Muscle layer of duodenum (tissue), 2 donors: ENCODE results near the gene FHL3.
"Not testable (repeated sequence)": the region's sequence is repeated elsewhere in the genome, so short reads cannot be mapped to it uniquely, and the experiment has no call there.

ENCODE experiments used
- H3K27ac ChIP-seq: one replicate; pipeline ENCODE4 v1.7.0; 2013; ENCODE audit warnings: mild to moderate bottlenecking, low read length
- H3K27me3 ChIP-seq: one replicate; pipeline ENCODE4 v1.7.0; 2013; ENCODE audit warnings: low read depth, mild to moderate bottlenecking, control low read depth, low read length
- H3K36me3 ChIP-seq, 2 donors: one replicate each; pipeline ENCODE4 v1.7.0; 2013; ENCODE audit warnings: low read length in 2 of 2, control low read depth in 1 of 2, mild to moderate bottlenecking in 1 of 2; ENCODE audit not compliant: insufficient read depth in 2 of 2, control insufficient read depth in 1 of 2
- H3K4me1 ChIP-seq, 2 donors: one replicate each; pipeline ENCODE4 v1.7.0; 2013; ENCODE audit warnings: low read length in 2 of 2, mild to moderate bottlenecking in 2 of 2, control low read depth in 1 of 2, moderate library complexity in 1 of 2; ENCODE audit not compliant: insufficient read depth in 2 of 2, control insufficient read depth in 1 of 2
- H3K4me3 ChIP-seq, 2 donors: one replicate each; pipeline ENCODE4 v1.7.0; 2013; ENCODE audit warnings: low read length in 2 of 2, low read depth in 1 of 2, mild to moderate bottlenecking in 1 of 2
- H3K9me3 ChIP-seq, 2 donors: one replicate each; pipeline ENCODE4 v1.7.0; 2013; ENCODE audit warnings: low read length in 2 of 2, control low read depth in 1 of 2, mild to moderate bottlenecking in 1 of 2; ENCODE audit not compliant: control insufficient read depth in 1 of 2
- donor health status: healthy.

The FHL3 gene

DNA sequence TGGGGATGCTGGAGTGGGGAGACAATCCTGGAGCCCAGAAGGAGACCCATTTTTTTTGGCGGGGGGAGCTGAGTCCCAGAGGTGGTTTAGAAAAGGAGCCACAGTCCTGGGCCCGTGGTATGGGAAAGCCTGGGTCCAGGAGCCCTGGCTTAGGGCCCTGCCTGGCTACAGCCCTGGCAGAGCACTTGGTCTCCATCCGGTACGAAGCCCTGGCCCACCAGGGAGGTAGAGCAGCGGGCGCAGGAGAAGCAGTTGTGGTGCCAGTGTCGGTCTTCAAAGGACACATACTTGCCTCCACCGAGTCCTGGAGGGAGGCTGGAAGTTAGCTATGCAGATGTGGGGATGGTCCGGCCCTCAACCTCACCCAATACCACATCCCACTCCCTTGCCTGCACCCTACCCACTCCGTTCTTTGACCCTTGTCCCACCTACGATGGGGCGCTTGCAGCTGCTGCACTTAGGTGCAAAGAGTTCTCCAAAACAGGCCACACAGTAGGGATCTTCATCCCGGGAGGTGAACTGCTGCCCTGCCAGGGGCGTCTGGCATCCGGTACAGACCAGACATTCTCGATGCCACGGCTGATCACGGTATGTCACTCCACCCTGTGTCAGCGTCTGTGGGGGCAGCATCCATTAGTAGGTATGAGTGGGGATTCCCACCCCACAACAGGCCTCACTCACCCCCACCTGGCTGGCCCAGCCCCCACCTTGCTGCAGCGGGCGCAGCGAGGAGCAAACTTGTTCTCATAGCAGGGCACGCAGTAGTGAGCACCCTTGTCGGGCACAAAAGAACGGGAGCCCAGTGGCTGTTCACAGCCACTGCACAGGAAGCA, 7.8 kb downstream of the FHL3 start:
- Histone ChIP-seq H3K36me3 (peaks cover 16 to 28% of the 10 kb centered on the region in 2 donors), H3K4me1 (peaks cover 34 to 60% of the 10 kb centered on the region in 2 donors), H3K4me3 (peak overlapping the region in 1 of 2 donors; percentile 65), H3K9me3 (no peaks in the 10 kb centered on the region), H3K27me3 (no peaks in the 10 kb centered on the region), H3K27ac (peak overlapping the region; percentile 83)

GRCh38 chr1:37995751-37996345, 9.5 kb downstream of the FHL3 start:
- peaks cover 16 to 25% of the 10 kb centered on the region in 2 donors for H3K36me3 ChIP-seq
- no peaks in the 10 kb centered on the region for H3K9me3 ChIP-seq
- peak overlapping the region; percentile 83 for H3K27ac ChIP-seq
- H3K27me3 ChIP-seq: no peaks in the 10 kb centered on the region
- peak overlapping the region; percentile 38 to 65 for H3K4me3 ChIP-seq
- peaks cover 27 to 51% of the 10 kb centered on the region in 2 donors for H3K4me1 ChIP-seq

DNA sequence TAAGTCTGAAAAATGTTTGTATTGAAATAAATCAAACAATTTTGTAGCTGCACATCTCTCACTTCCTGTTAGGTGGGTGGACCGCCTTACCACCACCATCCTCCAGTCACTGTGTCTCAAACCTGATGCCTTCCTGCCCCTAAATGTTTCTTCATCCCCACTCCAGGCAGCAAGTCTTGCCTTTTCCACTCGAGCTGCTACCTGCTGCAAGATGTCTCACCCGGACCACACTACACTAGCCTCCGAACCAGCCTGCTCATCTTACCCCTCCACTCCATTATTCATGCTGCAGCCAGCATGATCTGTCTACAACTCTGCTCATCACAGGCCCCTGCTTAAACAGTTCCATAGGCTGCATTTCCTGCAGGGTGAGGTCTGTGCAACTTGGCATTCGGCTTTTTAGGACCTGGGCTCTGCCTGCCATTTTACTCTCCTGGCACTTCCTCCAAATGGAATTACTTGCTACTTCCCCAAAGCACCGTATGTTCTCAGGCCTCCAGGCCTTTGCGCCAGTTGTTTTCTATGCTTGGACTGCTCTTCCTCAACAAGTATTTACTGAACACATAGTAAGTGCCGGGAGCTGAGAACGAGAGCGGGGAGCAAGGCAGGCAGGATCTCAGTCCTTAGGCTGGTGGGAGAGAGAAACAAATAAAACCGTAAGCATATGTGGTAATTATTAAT, 10.3 kb downstream of the FHL3 start:
- Histone ChIP-seq H3K27ac (peak overlapping the region; percentile 83), H3K9me3 (no peaks in the 10 kb centered on the region), H3K36me3 (peaks cover 16 to 21% of the 10 kb centered on the region in 2 donors), H3K4me1 (peaks cover 18 to 43% of the 10 kb centered on the region in 2 donors), H3K27me3 (no peaks in the 10 kb centered on the region), H3K4me3 (peak overlapping the region in 1 of 2 donors; percentile 38)

GRCh38 chr1:37989361-37989930, 15.9 kb downstream of the FHL3 start:
- Histone ChIP-seq H3K4me3 (peak overlapping the region; percentile 87 to 93), H3K9me3 (no peaks in the 10 kb centered on the region), H3K27ac (peak overlapping the region; percentile 80), H3K27me3 (no peaks in the 10 kb centered on the region), H3K4me1 (peaks cover 0 to 20% of the 10 kb centered on the region in 2 donors), H3K36me3 (peaks cover 21 to 32% of the 10 kb centered on the region in 2 donors)

- Histone ChIP-seq H3K27ac (no peak overlapping the region), H3K4me3 (no peak overlapping the region), H3K36me3 (peaks cover 31 to 45% of the 10 kb centered on the region in 2 donors), H3K9me3 (no peaks in the 10 kb centered on the region), H3K4me1 (peaks cover 0 to 20% of the 10 kb centered on the region in 2 donors), H3K27me3 (no peaks in the 10 kb centered on the region)
These were observed 17.6 kb downstream of the FHL3 start for GRCh38 chr1:37987679-37988078.

DNA sequence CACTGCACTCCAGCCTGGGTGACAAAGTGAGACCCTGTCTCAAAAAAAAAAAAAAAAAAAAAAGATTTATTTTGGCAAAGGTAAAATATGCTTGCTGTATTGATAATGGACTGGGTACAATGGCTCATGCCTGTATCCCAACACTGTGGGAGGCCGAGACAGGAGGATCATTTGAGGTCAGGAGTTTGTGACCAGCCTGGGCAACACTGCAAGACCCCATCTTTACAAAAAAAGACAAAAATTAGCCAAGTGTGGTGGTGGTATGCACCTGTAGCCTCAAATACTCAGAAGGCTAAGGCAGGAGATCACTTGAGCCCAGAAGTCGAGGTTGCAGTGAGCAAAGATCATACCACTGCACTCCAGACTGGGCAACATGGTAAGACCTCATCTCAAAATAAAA, 21.8 kb downstream of the FHL3 start:
- peaks cover 62 to 84% of the 10 kb centered on the region in 2 donors for H3K36me3 ChIP-seq
- H3K27me3 ChIP-seq: no peaks in the 10 kb centered on the region

DNA sequence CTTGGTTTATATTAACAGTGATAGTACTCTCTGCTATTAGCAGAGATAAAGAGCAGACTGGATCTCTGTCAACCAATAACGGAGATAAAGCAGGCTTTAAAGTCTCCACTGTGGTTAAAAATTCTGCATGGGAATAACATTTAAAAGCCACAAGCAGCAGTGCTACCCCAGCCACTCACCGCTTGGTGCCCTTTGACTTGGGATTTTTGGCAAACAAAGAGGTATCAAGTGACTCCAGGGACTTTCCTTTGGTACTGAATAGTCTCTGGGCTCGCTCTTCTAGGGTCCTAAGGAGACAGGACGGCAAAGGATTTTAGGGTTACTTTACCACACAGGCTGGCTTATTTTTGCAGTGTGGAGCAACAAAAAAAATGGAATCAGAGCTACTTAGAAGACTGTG, 26.8 kb downstream of the FHL3 start:
- H3K27me3 ChIP-seq: no peaks in the 10 kb centered on the region
- no peaks in the 10 kb centered on the region for H3K4me1 ChIP-seq
- H3K9me3 ChIP-seq: no peaks in the 10 kb centered on the region
- H3K36me3 ChIP-seq: peaks cover 51 to 81% of the 10 kb centered on the region in 2 donors
- no peak overlapping the region for H3K27ac ChIP-seq
- H3K4me3 ChIP-seq: no peak overlapping the region

More for the DNA sequence above, 21.8 kb downstream of the FHL3 start:
- Histone ChIP-seq H3K9me3 (no peaks in the 10 kb centered on the region), H3K4me1 (peaks cover 0 to 11% of the 10 kb centered on the region in 2 donors), H3K27ac (no peak overlapping the region), H3K4me3 (no peak overlapping the region)

DNA sequence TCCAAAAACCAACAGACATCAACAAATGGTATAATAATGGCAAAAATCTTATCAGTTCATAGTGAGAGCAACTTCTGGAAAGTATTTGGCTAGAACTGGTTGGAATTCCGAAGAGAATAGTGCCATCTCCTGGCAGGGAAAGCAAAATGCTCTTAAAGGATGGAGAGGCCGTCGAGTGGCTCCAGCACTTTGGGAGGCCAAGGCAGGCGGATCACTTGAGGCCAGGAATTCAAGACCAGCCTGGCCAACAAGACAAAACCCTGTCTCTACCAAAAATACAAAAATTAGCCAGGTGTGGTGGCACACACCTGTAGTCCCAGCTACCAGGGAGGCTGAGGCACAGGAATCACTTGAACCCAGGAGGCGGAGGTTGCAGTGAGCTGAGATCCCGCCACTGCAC, 30.2 kb downstream of the FHL3 start:
- H3K27ac ChIP-seq, H3K27me3 ChIP-seq, H3K9me3 ChIP-seq, H3K4me1 ChIP-seq, H3K4me3 ChIP-seq: not testable (repeated sequence)
- peaks cover 34 to 53% of the 10 kb centered on the region in 2 donors for H3K36me3 ChIP-seq

DNA sequence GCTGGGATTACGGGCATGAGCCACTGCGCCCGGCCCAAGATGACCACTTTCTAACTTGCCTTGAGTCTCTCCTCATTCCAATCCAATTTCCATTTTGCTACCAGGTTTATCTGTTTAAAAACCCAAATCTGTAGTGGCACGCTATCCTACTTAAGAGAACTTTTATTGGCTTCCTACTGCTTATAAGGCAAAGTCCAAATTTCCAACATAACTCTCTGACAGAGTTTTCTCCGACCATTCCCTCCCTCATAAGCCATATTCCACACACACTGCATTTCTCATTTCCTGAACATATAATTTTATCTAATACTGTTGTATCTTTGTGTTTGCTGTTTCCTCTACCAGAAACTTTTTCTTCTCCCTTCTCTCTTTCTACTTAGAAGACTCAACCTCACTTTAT, 30.7 kb downstream of the FHL3 start:
- Histone ChIP-seq H3K27me3 (no peaks in the 10 kb centered on the region), H3K9me3 (no peaks in the 10 kb centered on the region), H3K36me3 (peaks cover 33 to 51% of the 10 kb centered on the region in 2 donors), H3K4me3 (no peak overlapping the region), H3K4me1 (no peaks in the 10 kb centered on the region), H3K27ac (no peak overlapping the region)

DNA sequence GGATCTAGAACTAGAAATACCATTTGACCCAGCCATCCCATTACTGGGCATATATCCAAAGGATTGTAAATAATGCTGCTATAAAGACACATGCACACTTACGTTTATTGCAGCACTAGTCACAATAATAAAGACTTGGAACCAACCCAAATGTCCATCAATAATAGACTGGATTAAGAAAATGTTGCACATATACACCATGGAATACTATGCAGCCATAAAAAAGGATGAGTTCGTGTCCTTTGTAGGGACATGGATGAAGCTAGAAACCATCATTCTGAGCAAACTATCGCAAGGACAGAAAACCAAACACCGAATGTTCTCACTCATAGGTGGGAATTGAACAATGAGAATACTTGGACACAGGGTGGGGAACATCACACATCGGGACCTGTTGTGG, 31.6 kb downstream of the FHL3 start:
- not testable (repeated sequence) for H3K4me1 ChIP-seq, H3K4me3 ChIP-seq, H3K27me3 ChIP-seq, H3K27ac ChIP-seq, H3K9me3 ChIP-seq
- peaks cover 33 to 51% of the 10 kb centered on the region in 2 donors for H3K36me3 ChIP-seq

- Histone ChIP-seq H3K9me3 (no peaks in the 10 kb centered on the region), H3K27me3 (no peaks in the 10 kb centered on the region), H3K27ac (no peak overlapping the region), H3K4me3 (no peak overlapping the region), H3K36me3 (peaks cover 34 to 53% of the 10 kb centered on the region in 2 donors), H3K4me1 (no peaks in the 10 kb centered on the region)
These were observed 40.0 kb downstream of the FHL3 start for GRCh38 chr1:37965301-37965700.
